AG10803 (cell line): ENCODE measurements around the gene ELANE.

Experiments used
- DNase-seq: peaks from one replicate; pipeline ENCODE4 v3.0.0; 2010; ENCODE audit warnings: low read depth
- H3K4me3 ChIP-seq: 2 replicates; pipeline ENCODE4 v1.5.1; 2011; ENCODE audit warnings: mild to moderate bottlenecking, low read length, control low read depth
- CTCF ChIP-seq: conservative IDR thresholded peaks from 2 replicates; pipeline ENCODE4 v1.5.1; 2011; ENCODE audit warnings: mild to moderate bottlenecking, low read length, control low read depth, inconsistent platforms

Gene ELANE

GRCh38 chr19:825897-826644 is 26.0 kb upstream of the ELANE start:
- no peak overlapping the region for H3K4me3 ChIP-seq
- no peak for DNase-seq
- TF ChIP-seq CTCF = no peak

- TF ChIP-seq CTCF = no peak
- no peak for DNase-seq
- no peak overlapping the region for H3K4me3 ChIP-seq
These were observed 24.8 kb upstream of the ELANE start for GRCh38 chr19:827314-827709.

- TF ChIP-seq CTCF = no peak
- no peak within 1 kb of the TSS for H3K4me3 ChIP-seq
- no peak for DNase-seq
These were observed 24.3 kb upstream of the ELANE start, which contains the start of gene AZU1 for GRCh38 chr19:827710-828321. TSS of gene AZU1 (plus strand) at chr19:827837. CDS start at chr19:827847, 10 bp downstream.

- no peak for TF ChIP-seq CTCF
- no peak for DNase-seq
- H3K4me3 ChIP-seq = no peak overlapping the region
These were observed 22.9 kb upstream of the ELANE start for GRCh38 chr19:829129-829758.

- H3K4me3 ChIP-seq = no peak overlapping the region
- no peak for TF ChIP-seq CTCF
- DNase-seq = no peak
These were observed 20.4 kb upstream of the ELANE start for GRCh38 chr19:831407-832369.

- DNase-seq = no peak
- no peak for TF ChIP-seq CTCF
- H3K4me3 ChIP-seq = no peak overlapping the region
These were observed 17.9 kb upstream of the ELANE start for GRCh38 chr19:834216-834615.
